GM18505 (cell line): ENCODE data around the gene PLXNB2.
A peak's percentile ranks its signal among the peaks of the same experiment; 100 is the strongest.
"Not testable (repeated sequence)": the region's sequence is repeated elsewhere in the genome, so short reads cannot be mapped to it uniquely, and the experiment has no call there.

Source experiments
- ATAC-seq: cut with Tn5 transposase; IDR thresholded peaks from one replicate; pipeline ENCODE4 v1.9.1; 2021; ENCODE audit not compliant: unreplicated experiment
- POLR2A ChIP-seq: IDR thresholded peaks from 4 replicates; pipeline ENCODE4 v1.6.1; 2011; ENCODE audit warnings: borderline replicate concordance; ENCODE audit not compliant: insufficient read depth, insufficient read length; ENCODE audit errors: extremely low read depth

PLXNB2 gene

DNA sequence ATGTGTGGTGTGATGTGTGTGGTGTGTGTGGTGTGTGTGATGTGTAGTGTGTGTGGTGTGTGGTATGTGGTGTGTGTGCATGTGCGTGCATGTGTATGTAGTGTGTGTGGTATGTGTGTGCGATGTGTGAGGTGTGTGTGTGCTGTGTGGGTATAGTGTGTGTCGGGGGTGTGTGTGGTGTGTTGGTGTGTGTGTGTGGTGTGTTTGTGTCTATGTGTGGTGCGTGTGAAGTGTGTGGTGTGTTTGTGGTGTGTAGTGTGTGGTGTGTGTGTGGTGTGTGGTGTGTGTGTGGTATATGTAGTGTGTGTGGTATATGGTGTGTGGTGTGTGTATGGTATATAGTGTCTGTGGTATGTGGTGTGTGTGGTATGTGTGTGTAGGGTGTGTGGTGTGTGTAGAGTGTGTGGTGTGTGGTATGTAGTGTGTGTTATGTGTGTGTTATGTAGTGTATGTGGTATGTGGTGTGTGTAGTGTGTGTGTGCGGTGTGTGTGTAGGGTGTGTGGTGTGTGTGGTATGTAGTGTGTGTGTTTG, 30.7 kb upstream of the PLXNB2 start:
- no peak for ATAC-seq
- TF ChIP-seq POLR2A: no peak

DNA sequence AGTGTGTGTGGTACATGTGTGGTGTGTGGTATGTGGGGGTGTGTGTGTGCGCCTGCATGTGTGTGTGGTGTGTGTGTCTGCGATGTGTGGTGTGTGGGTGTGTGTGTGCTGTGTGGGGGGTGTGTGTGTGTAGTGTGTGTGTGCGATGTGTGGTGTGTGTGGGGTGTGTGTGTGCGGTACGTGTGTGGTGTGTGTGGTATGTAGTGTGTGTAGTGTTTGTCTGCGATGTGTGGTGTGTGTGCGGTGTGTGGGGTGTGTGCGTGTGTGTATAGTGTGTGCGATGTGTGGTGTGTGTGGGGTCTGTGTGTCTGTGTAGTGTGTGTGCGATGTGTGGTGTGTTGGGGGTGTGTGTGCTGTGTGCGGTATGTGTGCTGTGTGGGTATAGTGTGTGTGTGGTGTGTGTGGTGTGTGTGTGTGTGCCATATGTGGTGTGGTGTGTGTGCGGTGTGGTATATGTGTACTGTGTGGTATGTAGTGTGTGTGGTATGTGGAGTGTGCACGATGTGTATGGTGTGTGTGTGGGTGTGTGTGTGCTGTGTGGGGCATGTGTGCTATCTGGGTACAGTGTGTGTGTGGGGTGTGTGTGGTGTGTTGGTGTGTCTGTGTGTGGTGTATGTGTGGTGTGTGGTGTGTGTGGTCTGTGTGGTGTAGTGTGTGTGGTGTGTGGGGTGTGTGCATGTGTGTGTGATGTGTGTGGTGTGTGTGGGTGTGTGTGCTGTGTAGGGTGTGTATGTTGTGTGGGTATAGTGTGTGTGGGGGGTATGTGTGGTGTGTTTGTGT, 30.0 kb upstream of the PLXNB2 start:
- no peak for ATAC-seq

DNA sequence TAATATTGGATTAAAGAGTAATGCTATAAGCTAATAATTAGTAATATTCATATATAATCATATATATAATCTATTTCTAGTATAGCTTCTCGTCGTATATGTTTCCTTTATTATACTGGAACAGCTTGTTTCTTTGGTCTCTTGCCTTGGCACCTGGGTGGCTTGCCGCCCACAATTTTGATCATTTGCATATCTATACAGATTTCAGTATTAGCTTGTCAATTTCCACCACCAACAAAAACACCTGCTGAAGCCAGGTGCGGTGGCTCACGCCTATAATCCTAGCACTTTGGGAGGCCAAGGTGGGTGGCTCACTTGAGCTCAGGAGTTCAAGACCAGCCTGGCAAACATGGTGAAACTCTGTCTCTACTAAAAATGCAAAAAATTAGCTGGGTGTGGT, 27.0 kb upstream of the PLXNB2 start:
- not testable (repeated sequence) for ATAC-seq

More for the DNA sequence above, 30.0 kb upstream of the PLXNB2 start:
- TF ChIP-seq POLR2A: no peak

DNA sequence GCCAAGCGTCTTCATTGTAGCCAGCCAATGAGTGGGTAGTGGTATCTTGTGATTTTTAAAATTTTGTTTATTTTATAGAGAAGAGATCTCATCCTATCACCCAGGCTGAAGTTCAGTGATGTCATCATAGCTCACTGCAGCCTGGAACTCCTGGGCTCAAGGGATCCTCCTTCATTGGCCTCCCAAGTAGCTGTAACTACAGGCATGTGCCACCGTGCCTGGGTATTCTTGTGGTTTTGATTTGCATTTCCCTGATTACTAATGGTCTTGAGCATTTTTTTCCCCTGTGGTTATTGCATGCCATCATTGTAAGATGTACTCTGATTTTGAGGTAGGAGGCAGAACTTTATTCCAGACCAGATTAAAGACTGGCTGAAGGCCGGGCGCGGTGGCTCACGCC, 21.8 kb upstream of the PLXNB2 start:
- ATAC-seq: no peak
- TF ChIP-seq POLR2A: no peak

DNA sequence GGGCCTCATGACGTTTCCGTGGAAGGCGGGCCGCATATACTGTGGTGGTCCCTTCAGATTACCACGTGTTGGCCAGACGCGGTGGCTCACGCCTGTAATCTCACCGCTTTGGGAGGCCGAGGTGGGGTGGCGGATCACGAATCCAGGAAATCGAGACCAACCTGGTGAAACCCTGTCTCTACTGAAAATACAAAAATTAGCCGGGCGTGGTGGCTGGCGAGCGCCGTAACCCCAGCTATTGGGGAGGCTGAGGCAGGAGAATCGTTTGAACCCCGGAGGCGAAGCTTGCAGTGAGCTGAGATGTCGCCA, 20.2 kb upstream of the PLXNB2 start:
- ATAC-seq: no peak

DNA sequence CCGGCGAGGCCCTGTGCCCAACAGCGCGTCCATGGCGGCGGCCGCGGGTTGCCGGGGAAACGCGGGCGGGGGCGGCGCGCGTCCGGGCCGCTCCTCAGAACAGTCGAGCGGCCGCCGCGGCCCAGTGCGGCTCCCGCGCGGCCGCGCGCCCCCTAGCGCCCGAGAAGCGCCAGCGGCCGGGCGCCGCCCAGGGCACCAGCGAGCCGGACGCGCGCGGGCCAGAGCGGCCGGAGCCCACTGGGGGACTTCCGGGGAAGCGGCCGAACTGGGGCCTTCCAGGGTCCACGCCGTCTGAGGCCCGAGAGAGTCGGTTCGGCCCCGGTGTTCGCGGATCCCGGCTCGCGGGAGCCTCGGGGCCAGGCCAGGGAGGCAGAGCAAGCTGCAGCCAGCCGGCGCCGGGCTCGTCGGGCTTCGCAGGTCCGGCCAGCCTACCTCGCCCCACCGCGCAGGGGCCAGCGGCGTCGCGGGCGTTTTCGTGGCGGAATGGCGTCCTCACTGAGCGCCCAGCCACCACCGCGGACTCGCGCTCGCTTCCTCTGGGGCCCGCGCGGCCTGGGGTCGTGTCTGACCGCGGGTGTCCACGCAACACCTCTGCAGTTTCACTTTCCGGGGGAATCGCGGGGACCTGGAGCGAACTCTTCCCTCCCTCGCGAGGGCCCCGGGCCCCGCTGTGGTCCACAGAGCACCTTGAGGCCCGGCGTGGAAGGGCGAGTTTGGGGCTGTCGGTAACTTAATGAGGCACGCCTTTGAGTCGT, 19.7 kb upstream of the PLXNB2 start, which contains the start of gene DENND6B:
DENND6B (minus strand) TSS at position 57 of the 755 bp plus-strand sequence; CDS start at position 33, 24 bp downstream.
- peak; percentile 76 for TF ChIP-seq POLR2A
- peak; percentile 74 for ATAC-seq

More for the DNA sequence above, 20.2 kb upstream of the PLXNB2 start:
- TF ChIP-seq POLR2A: no peak

DNA sequence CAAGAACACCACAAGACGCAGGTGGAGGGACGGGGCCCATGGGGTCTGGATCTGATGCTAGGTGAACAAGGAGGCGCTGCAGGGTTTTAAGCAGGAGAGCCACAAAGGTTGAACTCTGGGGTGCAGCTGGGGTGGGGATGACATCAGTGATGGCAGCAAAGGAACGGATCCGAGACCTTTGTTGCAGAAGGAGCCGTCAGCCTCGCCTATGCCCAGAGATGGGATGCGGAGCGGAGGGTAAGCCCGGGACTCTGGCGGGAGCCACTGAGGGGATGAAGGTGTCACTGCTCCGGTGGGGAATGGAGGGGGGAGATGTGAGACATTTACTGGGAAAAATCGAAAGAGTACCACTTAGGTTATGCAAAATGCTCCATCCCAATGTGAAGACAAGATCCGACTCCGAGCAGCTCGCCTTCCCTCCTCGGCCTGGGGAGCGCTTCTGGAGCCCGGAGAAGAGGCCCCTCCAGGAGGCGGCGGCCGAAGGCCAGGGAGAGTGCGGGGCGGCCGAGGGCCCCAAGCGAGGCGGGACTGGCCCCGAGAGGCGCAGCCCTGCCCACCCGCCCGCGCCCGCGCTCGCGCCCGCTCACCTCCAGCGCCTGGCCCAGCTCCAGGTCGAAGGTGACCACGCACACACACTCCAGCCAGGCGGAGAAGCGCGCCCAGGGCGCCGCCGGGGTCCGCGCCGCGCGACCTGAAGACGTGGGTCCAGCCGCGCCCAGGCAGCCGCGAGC, 18.9 kb upstream of the PLXNB2 start:
- no peak for ATAC-seq
- no peak for TF ChIP-seq POLR2A

DNA sequence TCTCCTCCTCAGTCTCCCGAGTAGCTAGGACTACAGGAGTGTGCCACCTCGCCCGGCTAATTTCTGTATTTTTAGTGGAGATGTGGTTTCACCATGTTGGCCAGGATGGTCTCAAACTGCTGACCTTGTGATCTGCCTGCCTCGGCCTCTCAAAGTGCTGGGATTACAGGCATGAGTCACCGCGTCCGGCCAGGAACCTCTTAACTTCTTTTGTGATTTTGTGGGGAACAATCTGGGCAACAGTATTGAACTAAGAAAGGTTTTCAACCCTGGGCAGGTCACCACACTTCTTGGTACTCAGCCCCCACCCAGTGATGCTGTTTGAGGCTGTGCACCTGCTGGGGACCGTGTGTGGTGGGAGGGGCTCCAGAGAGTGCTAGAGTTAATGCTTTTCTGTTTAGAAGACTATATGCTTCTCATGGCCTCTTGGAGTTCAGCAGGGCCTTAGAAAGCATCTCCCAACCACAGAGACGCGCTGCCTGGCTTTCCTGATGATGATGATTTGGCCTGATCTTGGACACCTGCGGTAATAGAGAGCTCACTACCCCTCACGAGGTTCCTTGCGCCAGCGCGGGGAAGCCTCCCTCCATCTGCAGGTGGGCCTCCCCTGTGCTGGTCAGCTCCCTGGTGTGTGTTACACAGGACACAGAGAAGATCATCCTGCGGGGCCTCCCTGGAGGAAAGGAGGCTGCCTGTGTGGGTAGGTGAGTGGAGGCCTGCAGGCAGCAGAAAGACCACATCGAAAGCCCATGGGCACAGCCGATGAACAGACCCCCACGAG, 18.2 kb upstream of the PLXNB2 start:
- ATAC-seq: no peak
- TF ChIP-seq POLR2A: no peak

DNA sequence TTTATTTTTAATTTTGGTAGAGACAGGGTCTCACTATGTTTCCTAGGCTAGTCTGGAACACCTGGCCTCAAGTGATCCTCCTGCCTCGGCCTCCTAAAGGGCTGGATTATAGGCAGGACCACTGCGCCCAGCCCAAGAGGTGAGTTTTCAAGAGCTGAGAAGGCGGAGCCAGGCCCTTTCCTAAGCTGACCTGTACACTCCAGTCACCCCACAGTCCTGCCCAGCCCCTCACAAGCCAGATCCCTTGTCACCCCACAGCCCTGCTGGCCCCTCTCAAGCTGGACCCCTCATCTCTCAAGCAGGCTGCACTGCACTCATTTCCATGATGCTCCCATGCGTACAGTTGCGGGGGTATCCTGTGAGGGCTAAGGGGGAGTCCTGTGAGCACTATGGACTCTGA, 16.5 kb upstream of the PLXNB2 start:
- TF ChIP-seq POLR2A: no peak
- no peak for ATAC-seq

DNA sequence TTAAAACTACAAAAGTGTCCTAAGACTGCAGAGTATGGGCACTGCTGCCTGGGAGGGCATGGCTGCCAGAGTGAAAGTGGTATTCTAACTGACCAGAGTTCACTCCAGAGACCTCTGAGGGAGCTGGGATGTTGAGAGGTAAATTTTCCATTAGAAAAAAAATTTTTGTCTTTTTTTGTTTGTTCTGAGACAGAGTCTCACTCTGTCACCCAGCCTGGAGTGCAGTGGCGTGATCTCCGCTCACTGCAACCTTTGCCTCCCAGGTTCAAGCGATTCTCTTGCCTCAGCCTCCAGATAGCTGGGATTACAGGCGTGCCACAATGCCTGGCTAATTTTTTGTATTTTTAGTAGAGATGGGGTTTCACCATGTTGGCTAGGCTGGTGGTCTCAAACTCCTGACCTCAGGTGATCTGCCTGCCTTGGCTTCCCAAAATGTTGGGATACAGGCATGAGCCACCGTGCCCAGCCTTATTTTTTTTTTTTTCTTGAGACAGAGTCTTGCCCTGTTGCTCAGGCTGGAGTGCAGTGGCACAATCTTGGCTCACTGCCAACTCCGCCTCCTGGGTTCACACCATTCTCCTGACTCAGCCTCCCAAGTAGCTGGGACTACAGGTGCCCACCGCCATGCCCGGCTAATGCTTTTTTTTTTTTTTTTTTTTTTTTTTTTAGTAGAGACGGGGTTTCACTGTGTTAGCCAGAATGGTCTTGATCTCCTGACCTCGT, 15.1 kb upstream of the PLXNB2 start:
- ATAC-seq: not testable (repeated sequence)

DNA sequence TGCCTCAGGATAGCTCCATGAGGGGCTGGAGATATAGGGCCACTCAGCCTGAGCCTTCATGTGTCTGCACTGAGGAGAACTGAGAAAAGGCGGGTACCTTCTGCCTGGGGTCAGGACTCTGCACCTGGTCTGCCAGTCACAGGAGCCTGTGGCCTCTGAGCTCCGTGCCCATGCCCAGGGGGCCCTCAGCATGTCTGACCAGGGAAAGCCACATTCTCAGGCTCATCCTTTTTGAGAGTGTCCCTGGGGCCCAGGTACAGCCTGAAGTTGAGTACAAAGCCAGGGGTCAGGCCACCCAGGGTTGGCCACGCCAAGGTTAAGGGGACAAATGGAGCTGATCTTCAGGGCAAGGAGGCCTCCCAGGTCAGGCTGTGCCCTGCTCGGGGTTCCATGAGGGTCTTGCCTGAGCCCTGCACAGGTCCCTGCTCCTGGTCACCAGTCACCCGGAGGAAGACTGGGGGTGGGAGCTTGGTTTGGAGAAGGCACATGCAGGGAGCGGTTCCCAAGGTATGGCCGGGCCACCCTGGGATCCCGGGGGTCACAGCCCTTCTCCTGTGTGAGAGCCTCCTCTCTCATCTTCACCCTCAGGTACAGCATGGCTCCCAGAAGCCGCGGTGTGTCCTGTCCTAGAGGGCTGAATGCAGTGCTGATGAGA, 13.4 kb upstream of the PLXNB2 start:
- no peak for TF ChIP-seq POLR2A
- ATAC-seq: no peak

DNA sequence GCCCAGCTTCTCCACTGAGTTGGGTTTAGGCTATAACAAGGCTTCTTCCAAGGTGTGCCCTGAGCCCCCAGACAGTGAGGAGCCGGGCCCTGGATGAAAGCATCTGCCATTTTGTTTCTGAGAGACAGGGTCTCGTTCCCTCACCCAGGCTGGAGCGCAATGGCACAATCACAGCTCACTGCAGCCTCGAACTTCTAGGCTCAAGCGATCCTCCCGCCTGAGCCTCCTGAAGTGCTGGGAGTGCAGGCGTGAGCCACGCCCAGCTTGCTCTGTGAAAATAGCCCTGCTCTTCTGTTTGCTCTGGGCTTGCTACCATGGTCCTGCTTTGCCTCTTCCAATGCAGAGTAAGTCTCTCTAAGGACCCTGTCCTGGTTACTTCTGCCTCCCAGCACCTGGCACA, 12.7 kb upstream of the PLXNB2 start:
- ATAC-seq: no peak
- TF ChIP-seq POLR2A: no peak

DNA sequence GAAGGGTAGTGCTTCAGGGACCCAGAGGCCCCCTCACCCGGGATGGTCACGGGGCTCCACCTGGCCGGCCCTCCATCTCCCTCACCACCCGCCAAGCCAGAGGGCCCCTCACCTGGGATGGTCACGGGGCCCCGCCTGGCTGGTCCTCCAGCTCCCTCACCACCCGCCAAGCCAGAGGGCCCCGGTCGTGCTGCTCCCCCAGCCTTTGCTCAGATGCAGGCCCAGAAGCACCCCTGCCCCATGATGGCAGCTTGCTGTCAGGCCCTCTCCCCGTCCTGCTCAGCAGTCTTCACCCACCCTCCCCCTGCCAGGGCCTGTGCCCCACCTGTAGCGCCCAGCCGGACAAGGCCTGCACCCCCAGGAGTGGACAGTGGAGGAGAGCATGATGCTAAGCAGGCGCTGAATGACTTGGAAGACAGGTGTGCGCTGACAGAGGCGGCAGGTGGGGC, 12.1 kb upstream of the PLXNB2 start:
- no peak for TF ChIP-seq POLR2A
- no peak for ATAC-seq
